HG02981 (cell line): ENCODE data around the gene ARMC5.

Experiments used
- ATAC-seq: cut with Tn5 transposase; IDR thresholded peaks from one replicate; pipeline ENCODE4 v1.9.1; 2021; ENCODE audit warnings: mild to moderate bottlenecking, moderate library complexity; ENCODE audit not compliant: unreplicated experiment

Gene ARMC5

GRCh38 chr16:31460582-31461002 is 1.3 kb downstream of the ARMC5 start:
- no peak for ATAC-seq

- ATAC-seq, result no peak
Measured at GRCh38 chr16:31461201-31461920, 2.1 kb downstream of the ARMC5 start.

GRCh38 chr16:31461921-31462804 is 2.9 kb downstream of the ARMC5 start:
- no peak for ATAC-seq

GRCh38 chr16:31464348-31464769 is 5.1 kb downstream of the ARMC5 start:
- no peak for ATAC-seq

GRCh38 chr16:31464781-31465260 is 5.5 kb downstream of the ARMC5 start:
- ATAC-seq, result no peak

GRCh38 chr16:31465788-31466370 is 6.6 kb downstream of the ARMC5 start:
- ATAC-seq, result no peak

- no peak for ATAC-seq
Measured at GRCh38 chr16:31466381-31466841, 7.1 kb downstream of the ARMC5 start.

GRCh38 chr16:31467151-31467773 is 8.0 kb downstream of the ARMC5 start:
- ATAC-seq, result peak; percentile 69

- no peak for ATAC-seq
Measured at GRCh38 chr16:31467858-31468257, 8.6 kb downstream of the ARMC5 start.

- ATAC-seq, result no peak
Measured at GRCh38 chr16:31470615-31471014, 11.3 kb downstream of the ARMC5 start.

- ATAC-seq, result no peak
Measured at GRCh38 chr16:31471241-31471874, 12.1 kb downstream of the ARMC5 start.

GRCh38 chr16:31471875-31472708 is 12.8 kb downstream of the ARMC5 start, which contains the start of gene TGFB1I1:
Gene TGFB1I1, plus strand, starts transcription at chr16:31472152. Its CDS starts 37 bp downstream, at chr16:31472189.
- no peak for ATAC-seq

GRCh38 chr16:31472709-31473203 is 13.5 kb downstream of the ARMC5 start:
- no peak for ATAC-seq

GRCh38 chr16:31473264-31473984 is 14.1 kb downstream of the ARMC5 start:
- ATAC-seq, result no peak

GRCh38 chr16:31474173-31474714 is 14.9 kb downstream of the ARMC5 start:
- no peak for ATAC-seq

GRCh38 chr16:31474773-31475738 is 15.8 kb downstream of the ARMC5 start:
- ATAC-seq, result no peak

- ATAC-seq, result no peak
Measured at GRCh38 chr16:31475946-31476302, 16.6 kb downstream of the ARMC5 start.
